Spinal cord (tissue), 10 donors: ENCODE measurements around the gene STX8. TPM values are rescaled to one million over a fixed set of nuclear protein-coding genes. Genes with fewer than 3 reads are reported as not detected.

Experiments used
- DNase-seq, 6 donors: peaks; one replicate each; pipeline versions ENCODE4 v3.0.0 to v3.0.0-alpha.2; 2013 to 2015; ENCODE audit warnings: low spot score in 6 of 6, low read depth in 4 of 6
- H3K27ac ChIP-seq: one replicate; pipeline ENCODE4 v1.5.1; 2013; ENCODE audit warnings: low read depth, low read length, control low read depth
- H3K27me3 ChIP-seq: one replicate; pipeline ENCODE4 v1.6.1; 2013; ENCODE audit warnings: low read length; ENCODE audit not compliant: control insufficient read depth, insufficient read depth
- H3K36me3 ChIP-seq: one replicate; pipeline ENCODE4 v1.6.1; 2013; ENCODE audit warnings: low read length; ENCODE audit not compliant: control insufficient read depth, insufficient read depth
- H3K4me1 ChIP-seq: one replicate; pipeline ENCODE4 v1.6.1; 2013; ENCODE audit warnings: low read length; ENCODE audit not compliant: control insufficient read depth, insufficient read depth
- H3K4me3 ChIP-seq: one replicate; pipeline ENCODE4 v1.5.1; 2013; ENCODE audit warnings: low read depth, low read length, control low read depth
- H3K9me3 ChIP-seq: one replicate; pipeline ENCODE4 v1.6.1; 2013; ENCODE audit warnings: low read length; ENCODE audit not compliant: control insufficient read depth, insufficient read depth
- whole genome bisulfite sequencing: methylation state at CpG from one replicate; pipeline ENCODE4 v1.1.5; 2013; ENCODE audit warnings: missing lambda C conversion rate; ENCODE audit not compliant: insufficient coverage; 5-methylcytosine and 5-hydroxymethylcytosine counted together
- polyA plus RNA-seq, 2 donors: library from polyadenylated mRNA; unstranded; fragments of 120-200 nt; gene quantifications; one replicate each; pipeline ENCODE4 v1.2.1, GENCODE V29; 2013; ENCODE audit not compliant: insufficient read length in 2 of 2
- total RNA-seq, 2 donors: library from RNA; depleted of rRNA in 1 of 2; stranded (reverse); fragments of 120-200 nt in 1 of 2; fragments of >200 nt in 1 of 2; gene quantifications; one replicate each; pipeline versions ENCODE4 v1.2.3 to v1.2.4, GENCODE V29; 2013 to 2014
- donor health status: healthy.

STX8 gene
- total and polyA plus RNA-seq, 4 donors = 55.5 to 89.2 (median 63.2) TPM

DNA sequence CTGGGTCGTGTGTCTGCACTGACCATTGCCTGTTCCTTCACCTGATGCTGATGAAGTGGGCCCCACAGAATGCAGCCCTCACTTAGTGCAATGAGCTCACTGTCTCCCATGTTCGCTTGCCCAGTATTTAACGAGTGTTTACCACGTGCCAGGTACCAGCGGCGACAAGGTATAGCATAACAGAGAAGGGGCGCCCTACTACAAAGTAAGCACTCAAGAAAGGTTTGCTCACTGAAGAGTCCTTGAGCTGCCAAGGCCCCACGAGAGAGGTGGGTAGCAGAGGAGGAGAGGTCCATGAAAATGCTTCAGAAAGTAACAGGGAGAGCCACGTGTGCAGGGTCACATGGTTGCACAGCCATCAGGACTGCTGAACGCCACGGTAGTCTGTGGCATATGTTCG, 324.3 kb downstream of the STX8 start:
- 87% methylated on average over 12 of the region's 12 CpGs for WGBS
- Histone ChIP-seq H3K36me3 (peaks cover 15% of the 10 kb centered on the region), H3K9me3 (no peaks in the 10 kb centered on the region), H3K4me1 (peaks cover 46% of the 10 kb centered on the region), H3K27ac (no peak overlapping the region), H3K27me3 (no peaks in the 10 kb centered on the region), H3K4me3 (no peak overlapping the region)
- DNase-seq = no peak

DNA sequence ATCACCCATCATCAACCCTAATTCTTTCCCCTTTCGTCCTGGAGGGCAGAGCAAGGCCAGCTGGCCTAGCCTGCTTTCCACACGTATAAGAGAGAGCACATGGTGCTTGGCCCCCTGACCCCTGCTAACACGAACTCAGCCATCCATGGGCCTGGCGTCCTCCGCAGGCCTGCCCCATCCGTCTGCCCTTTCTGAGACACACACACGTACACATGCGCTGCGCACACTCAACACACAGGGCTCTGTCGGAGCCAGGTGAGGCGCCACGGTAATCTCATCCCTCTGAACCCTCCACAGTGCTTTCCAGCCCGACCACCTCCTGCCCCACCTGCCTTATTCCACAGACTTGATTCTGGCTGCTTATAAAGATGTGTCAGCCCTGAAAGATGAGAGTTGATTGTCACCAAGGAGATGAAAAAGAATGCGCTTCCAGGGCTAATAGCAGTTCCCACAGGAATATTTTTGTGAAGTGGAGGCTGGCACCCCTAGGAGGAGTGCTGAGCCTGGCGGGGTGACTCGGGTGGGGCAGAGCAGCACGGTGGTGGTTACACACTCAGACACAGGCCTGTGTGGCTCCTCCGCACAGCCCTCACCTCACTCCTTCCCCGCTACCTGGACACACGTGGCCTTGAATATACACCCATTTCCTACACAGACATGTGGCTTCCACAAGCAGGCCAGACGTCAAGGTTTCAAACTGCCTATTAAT, 326.2 kb downstream of the STX8 start:
- H3K4me1 ChIP-seq = peaks cover 59% of the 10 kb centered on the region
- H3K27me3 ChIP-seq = no peaks in the 10 kb centered on the region
- no peak for DNase-seq
- H3K9me3 ChIP-seq = no peaks in the 10 kb centered on the region
- 82% methylated on average over 18 of the region's 21 CpGs for WGBS
- H3K4me3 ChIP-seq = no peak overlapping the region
- H3K36me3 ChIP-seq = peaks cover 18% of the 10 kb centered on the region
- H3K27ac ChIP-seq = no peak overlapping the region

DNA sequence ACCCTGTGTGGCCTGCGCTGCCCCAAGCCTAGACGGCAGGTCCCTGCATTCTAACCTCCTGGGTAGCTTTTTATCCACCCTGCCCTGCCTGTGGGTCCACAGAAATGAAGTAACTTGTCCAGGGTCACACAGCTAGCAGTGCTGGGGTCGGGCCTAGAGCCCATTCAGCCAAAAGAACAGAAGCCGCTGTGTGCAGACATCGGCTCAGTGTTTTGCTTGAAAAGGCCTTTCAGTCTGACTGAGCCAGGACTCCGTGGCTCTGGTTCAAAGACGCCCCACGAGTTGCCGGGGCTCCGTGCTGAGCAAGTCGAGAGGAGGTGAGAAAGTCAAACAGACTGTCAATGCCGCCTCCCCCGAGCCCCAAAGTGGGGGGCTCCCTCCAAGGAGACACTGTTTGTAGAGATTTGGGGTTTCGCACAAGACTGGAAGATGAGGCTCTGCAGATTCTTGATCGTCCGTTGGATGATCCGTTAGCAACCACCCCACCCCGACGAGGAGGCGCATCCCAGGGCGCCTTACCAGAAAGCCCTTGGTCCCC, 328.1 kb downstream of the STX8 start:
- H3K9me3 ChIP-seq = no peaks in the 10 kb centered on the region
- H3K27me3 ChIP-seq = no peaks in the 10 kb centered on the region
- 33% methylated on average over 21 of the region's 21 CpGs for WGBS
- H3K36me3 ChIP-seq = peaks cover 22% of the 10 kb centered on the region
- peak in 3 of 6 donors; percentile 72 to 88 (median 88) for DNase-seq
- H3K27ac ChIP-seq = peak overlapping the region; percentile 84
- peaks cover 74% of the 10 kb centered on the region for H3K4me1 ChIP-seq
- H3K4me3 ChIP-seq = no peak overlapping the region

DNA sequence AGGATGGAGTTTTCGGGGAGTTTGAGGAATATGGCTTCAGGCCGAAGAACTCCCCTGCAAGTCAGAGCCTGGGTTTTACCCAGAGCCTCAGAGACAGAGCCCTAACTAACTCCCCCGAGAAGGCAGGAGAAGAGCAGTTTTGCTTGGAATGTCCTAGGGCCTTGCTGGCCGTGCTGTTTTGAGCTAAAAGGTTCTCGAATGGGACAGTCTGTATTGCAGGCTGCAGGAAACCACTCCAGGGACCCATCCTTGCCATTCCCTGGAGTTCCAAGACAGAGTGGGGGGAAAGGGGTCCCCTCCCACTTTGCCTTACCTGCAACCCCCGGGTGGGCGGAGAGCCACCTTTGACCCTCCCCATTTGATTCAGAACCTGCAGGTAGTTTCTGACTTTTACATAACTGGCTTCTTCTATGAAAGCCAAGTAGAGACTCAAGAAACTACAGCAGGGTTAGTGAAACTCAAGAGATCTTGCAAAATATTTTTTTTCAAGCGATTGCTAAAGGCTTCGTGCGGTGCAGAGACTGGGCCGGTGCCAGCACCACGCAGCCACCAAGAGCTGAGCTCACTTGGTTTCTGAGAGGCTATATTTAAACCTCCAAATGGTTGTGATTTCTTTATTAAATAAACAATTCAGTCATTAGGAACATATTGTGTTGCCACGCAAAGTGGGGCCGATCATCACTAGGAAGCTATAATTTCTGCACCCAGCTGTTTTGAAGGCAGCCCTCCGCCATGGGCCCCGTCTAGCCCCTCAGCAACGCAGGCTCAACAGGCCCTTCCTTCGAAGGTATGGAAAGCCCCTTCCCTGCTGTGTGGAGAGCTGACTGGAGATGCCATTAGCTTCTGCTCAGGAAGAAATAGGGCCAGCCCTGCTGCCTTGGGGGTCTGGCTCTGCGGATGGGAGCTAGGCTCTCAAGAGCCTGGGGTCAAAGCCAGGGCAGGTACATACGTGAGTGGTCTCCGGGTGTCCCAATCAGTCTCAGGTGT, 331.3 kb downstream of the STX8 start:
- peak in 2 of 6 donors; percentile 67 to 74 for DNase-seq
- H3K4me3 ChIP-seq = no peak overlapping the region
- H3K9me3 ChIP-seq = no peaks in the 10 kb centered on the region
- H3K36me3 ChIP-seq = peaks cover 21% of the 10 kb centered on the region
- no peak overlapping the region for H3K27ac ChIP-seq
- H3K27me3 ChIP-seq = no peaks in the 10 kb centered on the region
- 78% methylated on average over 13 of the region's 21 CpGs for WGBS
- peaks cover 90% of the 10 kb centered on the region for H3K4me1 ChIP-seq

DNA sequence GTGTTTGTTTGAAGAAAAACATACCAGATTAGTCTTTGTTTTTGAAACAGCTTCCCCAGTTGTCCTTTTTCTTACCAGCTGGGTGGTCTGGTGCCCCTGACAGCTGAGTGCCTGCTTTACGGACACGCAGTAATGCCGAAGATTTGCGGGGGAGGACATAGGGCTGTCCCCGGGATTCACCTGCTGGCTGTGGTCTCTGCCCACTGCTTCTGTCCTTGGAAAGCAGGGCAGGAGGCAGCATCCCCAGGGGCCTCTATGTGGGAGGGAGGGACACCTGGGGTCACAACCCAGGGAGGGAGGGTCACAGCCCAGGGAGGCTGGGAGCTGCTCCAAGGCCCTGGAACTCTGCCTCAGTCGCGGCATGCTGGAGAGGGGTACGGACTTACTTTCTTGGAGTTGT, 332.6 kb downstream of the STX8 start:
- no peak for DNase-seq
- Histone ChIP-seq H3K27me3 (no peaks in the 10 kb centered on the region), H3K4me3 (no peak overlapping the region), H3K36me3 (peaks cover 19% of the 10 kb centered on the region), H3K27ac (peak overlapping the region; percentile 15), H3K4me1 (peaks cover 92% of the 10 kb centered on the region), H3K9me3 (no peaks in the 10 kb centered on the region)
- 60% methylated on average over 8 of the region's 8 CpGs for WGBS

DNA sequence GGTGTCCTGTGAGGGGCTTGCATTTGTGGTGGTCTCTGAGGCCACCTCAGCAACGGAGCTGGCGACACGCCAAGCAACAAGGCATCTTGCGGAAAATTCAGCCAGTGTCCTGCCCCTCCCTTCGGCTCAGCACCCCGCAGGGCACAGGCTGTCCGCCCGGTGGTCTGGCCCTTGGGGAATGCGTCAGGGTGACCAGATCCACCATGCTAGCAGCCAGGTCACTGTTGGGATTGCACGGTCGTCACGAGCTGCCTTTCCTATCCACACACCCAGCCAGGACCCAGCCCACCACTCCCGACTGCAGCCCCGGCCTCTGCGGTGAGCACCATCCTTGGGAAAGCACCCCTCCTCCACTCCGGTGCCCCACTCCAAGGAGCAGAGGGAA, 333.1 kb downstream of the STX8 start:
- 57% methylated on average over 10 of the region's 16 CpGs for WGBS
- H3K27ac ChIP-seq = no peak overlapping the region

DNA sequence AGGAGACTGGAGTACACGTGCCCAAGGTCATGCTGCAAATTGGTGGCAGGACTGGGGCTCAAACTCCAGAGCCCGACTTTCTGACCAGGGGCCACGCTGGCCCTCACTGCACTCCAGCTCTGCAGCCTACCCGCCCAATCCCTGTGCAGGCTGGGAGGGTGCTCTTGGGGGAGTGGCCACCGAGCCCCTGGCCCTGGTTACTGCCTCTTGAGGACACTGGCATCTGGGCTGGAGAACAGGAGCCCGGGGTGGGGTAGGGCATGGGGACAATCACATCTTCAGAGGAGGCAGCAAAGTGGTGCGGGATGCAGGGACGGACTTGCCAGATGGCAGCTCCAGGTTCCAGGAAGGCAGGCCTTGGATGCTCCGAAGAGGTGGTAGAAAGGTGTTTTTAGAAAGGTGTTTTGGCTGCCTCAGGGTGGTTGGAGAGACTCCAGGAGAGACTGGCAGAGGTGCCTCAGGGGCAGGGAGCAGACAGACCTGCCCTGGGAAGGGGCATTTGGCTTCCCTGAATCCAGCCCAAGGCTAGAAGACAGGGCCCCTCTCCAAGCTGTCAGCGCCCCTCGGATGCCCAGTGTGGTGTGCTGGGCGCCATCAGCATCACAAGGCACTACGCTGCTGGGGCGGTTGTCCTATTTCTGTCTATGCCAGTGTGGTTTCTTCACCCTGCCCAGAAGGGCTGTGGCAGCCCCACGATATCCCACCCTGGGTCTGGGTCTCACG, 333.7 kb downstream of the STX8 start:
- DNase-seq = no peak
- Histone ChIP-seq H3K36me3 (peaks cover 20% of the 10 kb centered on the region), H3K9me3 (no peaks in the 10 kb centered on the region), H3K4me1 (peaks cover 92% of the 10 kb centered on the region), H3K27me3 (no peaks in the 10 kb centered on the region), H3K27ac (peak overlapping the region; percentile 73), H3K4me3 (no peak overlapping the region)
- WGBS = 77% methylated on average over 15 of the region's 16 CpGs

More for the DNA sequence above, 333.1 kb downstream of the STX8 start:
- Histone ChIP-seq H3K4me1 (peaks cover 92% of the 10 kb centered on the region), H3K27me3 (no peaks in the 10 kb centered on the region), H3K36me3 (peaks cover 20% of the 10 kb centered on the region), H3K4me3 (no peak overlapping the region), H3K9me3 (no peaks in the 10 kb centered on the region)
- no peak for DNase-seq

DNA sequence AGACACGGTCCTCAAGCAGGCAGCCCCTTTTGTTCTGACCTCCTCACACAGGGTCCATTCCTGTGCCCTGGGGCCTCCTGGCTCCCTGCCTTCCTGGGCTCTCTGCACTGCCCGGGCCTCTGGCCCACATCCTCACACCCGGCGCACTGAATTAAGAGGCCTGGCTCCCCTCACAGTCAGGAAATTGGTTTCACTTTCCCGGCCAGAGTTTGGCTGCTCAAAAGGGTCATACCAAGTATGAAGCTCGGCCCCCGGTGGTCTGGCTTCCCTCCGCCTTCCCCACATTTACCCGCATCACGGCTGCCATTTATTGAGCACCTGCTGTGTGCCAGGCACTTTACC, 334.3 kb downstream of the STX8 start:
- H3K4me1 ChIP-seq = peaks cover 92% of the 10 kb centered on the region
- DNase-seq = peak in 3 of 6 donors; percentile 69 to 93 (median 77)
- H3K36me3 ChIP-seq = peaks cover 20% of the 10 kb centered on the region
- no peaks in the 10 kb centered on the region for H3K9me3 ChIP-seq
- no peaks in the 10 kb centered on the region for H3K27me3 ChIP-seq
- H3K4me3 ChIP-seq = no peak overlapping the region
- H3K27ac ChIP-seq = peak overlapping the region; percentile 76
- 28% methylated on average over 10 of the region's 10 CpGs for WGBS

DNA sequence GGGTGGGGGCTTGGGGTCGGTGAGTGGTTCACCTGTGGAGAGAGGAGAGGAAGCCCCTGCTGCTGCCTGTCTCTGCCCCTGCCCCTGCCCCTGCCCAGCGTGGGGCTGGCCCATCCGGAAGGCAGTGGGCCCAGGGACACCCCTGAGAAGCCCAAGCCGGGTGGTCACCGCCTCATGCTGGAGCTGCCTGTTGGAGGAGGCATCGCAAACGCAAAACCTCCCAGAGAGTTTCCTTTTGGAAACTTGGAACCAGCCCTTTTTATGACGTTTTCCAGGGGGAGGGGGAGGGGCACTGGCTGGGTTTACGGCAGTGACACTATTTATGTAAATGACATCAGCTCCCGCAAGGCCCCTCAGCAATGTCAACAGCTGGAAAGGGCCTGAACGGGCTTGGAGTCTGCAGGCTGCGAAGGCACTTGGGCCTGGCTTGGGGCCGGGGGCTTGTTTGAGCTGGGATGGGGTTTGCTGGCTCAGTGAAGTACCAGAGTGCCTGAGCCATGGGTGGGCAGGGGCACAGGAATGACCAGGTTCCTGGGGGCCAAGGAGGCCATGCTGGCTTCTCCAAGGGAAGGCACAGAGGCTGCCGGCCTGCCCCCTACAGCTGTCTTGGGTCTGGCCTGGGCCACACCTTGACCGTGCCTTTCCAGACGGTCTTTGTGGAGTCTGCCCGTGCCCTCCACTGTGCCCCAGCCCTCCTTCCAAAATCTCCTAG, 334.8 kb downstream of the STX8 start:
- peak overlapping the region; percentile 24 for H3K4me3 ChIP-seq
- WGBS = 20% methylated on average over 15 of the region's 17 CpGs
- peak in 3 of 6 donors; percentile 66 to 84 (median 82) for DNase-seq
- H3K27me3 ChIP-seq = no peaks in the 10 kb centered on the region
- peaks cover 93% of the 10 kb centered on the region for H3K4me1 ChIP-seq
- peak overlapping the region; percentile 76 for H3K27ac ChIP-seq
- no peaks in the 10 kb centered on the region for H3K9me3 ChIP-seq
- peaks cover 20% of the 10 kb centered on the region for H3K36me3 ChIP-seq
